RWPE2 (cell line): ENCODE measurements around the gene BCL6B.

Experiments used
- ATAC-seq: fragments of 200-7000 bp; cut with Tn5 transposase; 3 replicates; pipeline ENCODE4 v1.9.1; 2021; ENCODE audit warnings: low read depth
- DNase-seq: peaks from one replicate; pipeline ENCODE4 v3.0.0-alpha.2; 2020; ENCODE audit warnings: low spot score
- H3K27ac ChIP-seq: fragments of 450-650 bp; 2 replicates; pipeline ENCODE4 v1.5.1; 2017; ENCODE audit warnings: mild to moderate bottlenecking; ENCODE audit not compliant: poor library complexity, severe bottlenecking
- H3K27me3 ChIP-seq: fragments of 250-450 bp; sonication (Bioruptor Pico); 2 replicates; pipeline ENCODE4 v1.5.1; 2021; ENCODE audit warnings: mild to moderate bottlenecking, moderate library complexity; ENCODE audit not compliant: insufficient read depth, poor library complexity, severe bottlenecking
- H3K36me3 ChIP-seq: fragments of 250-450 bp; sonication (Bioruptor Pico); 2 replicates; pipeline ENCODE4 v1.5.1; 2020; ENCODE audit warnings: low read depth, mild to moderate bottlenecking, moderate library complexity
- H3K4me1 ChIP-seq: fragments of 250-450 bp; sonication (Bioruptor Pico); 2 replicates; pipeline ENCODE4 v1.5.1; 2021; ENCODE audit warnings: mild to moderate bottlenecking, moderate library complexity; ENCODE audit not compliant: insufficient read depth, poor library complexity, severe bottlenecking
- H3K4me3 ChIP-seq: fragments of 250-450 bp; sonication (Bioruptor Pico); 2 replicates; pipeline ENCODE4 v1.5.1; 2021; ENCODE audit warnings: mild to moderate bottlenecking, moderate library complexity; ENCODE audit not compliant: severe bottlenecking
- H3K9me3 ChIP-seq: fragments of 250-450 bp; sonication (Bioruptor Pico); 2 replicates; pipeline ENCODE4 v1.5.1; 2021; ENCODE audit warnings: mild to moderate bottlenecking, moderate library complexity; ENCODE audit not compliant: severe bottlenecking
- TF ChIP-seq, protein P1 (sequence below): fragments of 450-650 bp; IDR thresholded peaks from one replicate; pipeline ENCODE4 v1.5.1; 2017; ENCODE audit warnings: mild to moderate bottlenecking, moderate library complexity; ENCODE audit not compliant: poor library complexity, severe bottlenecking

Gene BCL6B

GRCh38 chr17:7056386-7056785, 33.5 kb downstream of the BCL6B start:
- no peak for ATAC-seq
- no peak overlapping the region for H3K4me3 ChIP-seq
- H3K4me1 ChIP-seq = peaks cover 18% of the 10 kb centered on the region
- TF ChIP-seq, protein P1, sequence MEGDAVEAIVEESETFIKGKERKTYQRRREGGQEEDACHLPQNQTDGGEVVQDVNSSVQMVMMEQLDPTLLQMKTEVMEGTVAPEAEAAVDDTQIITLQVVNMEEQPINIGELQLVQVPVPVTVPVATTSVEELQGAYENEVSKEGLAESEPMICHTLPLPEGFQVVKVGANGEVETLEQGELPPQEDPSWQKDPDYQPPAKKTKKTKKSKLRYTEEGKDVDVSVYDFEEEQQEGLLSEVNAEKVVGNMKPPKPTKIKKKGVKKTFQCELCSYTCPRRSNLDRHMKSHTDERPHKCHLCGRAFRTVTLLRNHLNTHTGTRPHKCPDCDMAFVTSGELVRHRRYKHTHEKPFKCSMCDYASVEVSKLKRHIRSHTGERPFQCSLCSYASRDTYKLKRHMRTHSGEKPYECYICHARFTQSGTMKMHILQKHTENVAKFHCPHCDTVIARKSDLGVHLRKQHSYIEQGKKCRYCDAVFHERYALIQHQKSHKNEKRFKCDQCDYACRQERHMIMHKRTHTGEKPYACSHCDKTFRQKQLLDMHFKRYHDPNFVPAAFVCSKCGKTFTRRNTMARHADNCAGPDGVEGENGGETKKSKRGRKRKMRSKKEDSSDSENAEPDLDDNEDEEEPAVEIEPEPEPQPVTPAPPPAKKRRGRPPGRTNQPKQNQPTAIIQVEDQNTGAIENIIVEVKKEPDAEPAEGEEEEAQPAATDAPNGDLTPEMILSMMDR = no peak
- H3K27me3 ChIP-seq = no peaks in the 10 kb centered on the region
- H3K27ac ChIP-seq = no peak overlapping the region
- no peak for DNase-seq
- H3K36me3 ChIP-seq = no peaks in the 10 kb centered on the region
- no peaks in the 10 kb centered on the region for H3K9me3 ChIP-seq

DNA sequence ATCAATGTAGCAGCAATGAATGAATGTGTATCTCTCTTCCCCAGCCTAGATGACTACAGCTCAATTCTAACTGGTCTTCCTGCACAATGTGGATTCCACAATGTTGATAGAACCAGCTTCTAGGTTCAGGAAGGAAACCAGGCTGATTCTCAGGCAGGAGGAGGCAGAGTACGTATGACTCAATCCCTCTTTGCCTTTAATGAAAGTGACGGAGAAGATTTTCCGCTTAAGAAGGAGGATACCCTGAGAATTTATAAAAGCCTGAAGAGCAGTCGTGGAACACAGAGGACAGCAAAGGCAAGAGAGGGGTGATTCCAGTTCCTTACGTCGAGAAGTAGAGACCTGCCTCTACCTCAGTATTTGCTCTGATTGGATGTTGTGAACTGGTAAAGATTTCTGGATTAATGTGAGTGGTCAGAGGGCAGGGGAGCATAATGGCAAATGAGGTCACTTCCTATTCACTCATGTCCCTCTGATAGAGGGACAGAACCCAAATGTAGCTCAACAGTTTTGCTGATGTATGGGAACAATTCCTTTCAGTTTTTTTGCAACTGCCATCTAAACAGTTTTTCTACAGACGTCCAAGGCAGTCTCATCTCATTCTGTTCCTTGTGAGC, 36.1 kb downstream of the BCL6B start:
- Histone ChIP-seq H3K9me3 (no peaks in the 10 kb centered on the region), H3K4me3 (no peak overlapping the region), H3K27me3 (no peaks in the 10 kb centered on the region), H3K27ac (no peak overlapping the region), H3K36me3 (no peaks in the 10 kb centered on the region), H3K4me1 (peaks cover 18% of the 10 kb centered on the region)
- ATAC-seq = no peak
- DNase-seq = no peak
- TF ChIP-seq, protein P1 = no peak

DNA sequence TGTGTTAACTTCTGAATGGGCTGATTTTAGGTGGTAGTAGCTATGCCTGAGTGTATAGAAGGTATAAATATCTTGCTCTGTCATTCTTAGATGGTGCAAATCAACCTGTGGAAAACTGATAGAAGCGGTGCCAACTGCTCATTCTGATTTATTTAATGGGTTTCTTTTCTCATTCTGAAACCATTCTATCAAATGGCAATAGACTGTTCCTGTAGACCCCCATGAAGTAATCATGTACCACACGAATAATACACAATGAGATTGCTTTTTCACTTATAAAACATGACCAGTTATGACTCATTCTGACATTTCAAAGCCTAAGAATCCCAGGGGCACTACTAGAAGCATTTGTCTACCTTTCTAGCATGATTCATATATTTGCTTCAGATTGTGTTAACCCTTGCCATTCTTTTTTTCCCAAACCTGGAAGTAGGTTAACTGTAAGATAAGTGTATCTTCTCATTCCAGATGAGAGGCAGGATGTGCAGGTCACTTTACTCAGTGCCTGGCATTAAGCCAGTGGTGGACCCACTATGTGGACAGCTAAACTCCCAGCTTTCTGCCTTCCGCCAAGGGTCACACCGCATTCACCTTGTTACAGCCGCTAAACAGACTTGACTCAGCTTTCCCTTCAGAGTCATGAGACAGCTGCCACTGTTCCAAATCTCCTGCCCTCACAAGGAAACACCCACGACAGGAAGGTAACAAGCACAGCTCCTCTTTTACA, 37.5 kb downstream of the BCL6B start:
- ATAC-seq (peak; percentile 91), DNase-seq (peak; percentile 96)
- no peaks in the 10 kb centered on the region for H3K27me3 ChIP-seq

GRCh38 chr17:7063518-7064094, 40.8 kb downstream of the BCL6B start:
- TF ChIP-seq, protein P1 = no peak
- H3K27ac ChIP-seq = no peak overlapping the region
- ATAC-seq (no peak), DNase-seq (no peak)
- peaks cover 17% of the 10 kb centered on the region for H3K4me1 ChIP-seq
- H3K36me3 ChIP-seq = no peaks in the 10 kb centered on the region
- H3K4me3 ChIP-seq = no peak overlapping the region
- H3K9me3 ChIP-seq = peaks cover 6% of the 10 kb centered on the region
- no peaks in the 10 kb centered on the region for H3K27me3 ChIP-seq

More for the DNA sequence above, 37.5 kb downstream of the BCL6B start:
- peak overlapping the region; percentile 71 for H3K27ac ChIP-seq
- H3K36me3 ChIP-seq = no peaks in the 10 kb centered on the region
- TF ChIP-seq, protein P1 = no peak
- H3K4me1 ChIP-seq = peaks cover 18% of the 10 kb centered on the region
- no peaks in the 10 kb centered on the region for H3K9me3 ChIP-seq
- no peak overlapping the region for H3K4me3 ChIP-seq
